T-cell (primary cell): ENCODE results near the gene LMTK3. TPM values are rescaled to one million over a fixed set of nuclear protein-coding genes. Genes with fewer than 3 reads are reported as not detected.

Experiments used
- ATAC-seq, 4 experiments: fragments of 200-7000 bp in 3 of 4; fragments of 150-1000 bp in 1 of 4; cut with Tn5 transposase; replicated peaks in 1 of 4; 1 replicate in 3 of 4; 2 replicates in 1 of 4; pipeline ENCODE4 v1.10.0; 2021; ENCODE audit warnings: moderate library complexity in 3 of 4, mild to moderate bottlenecking in 2 of 4, moderate number of reproducible peaks in 1 of 4
- CTCF ChIA-PET, 2 donors: fragments of 300-600 bp; sonication (Branson Sonifier 250); formaldehyde crosslinking; loops; one replicate each; lab custom pipeline; 2022; ENCODE audit warnings: antibody characterized with exemption in 2 of 2; lab: Charles Lee
- POLR2A ChIA-PET, 2 donors: fragments of 300-600 bp; sonication (Branson Sonifier 250); formaldehyde crosslinking; loops; one replicate each; lab custom pipeline; 2022; ENCODE audit warnings: antibody characterized with exemption in 2 of 2; lab: Charles Lee
- DNase-seq, 35 experiments: peaks; one replicate each; pipeline versions ENCODE4 v3.0.0 to v3.0.0-alpha.2; 2013 to 2023
- H3K27ac ChIP-seq: one replicate; pipeline ENCODE4 v1.5.1; 2013; ENCODE audit warnings: low read length
- H3K27me3 ChIP-seq, 2 experiments: replicated peaks in 1 of 2; 1 replicate in 1 of 2; 2 replicates in 1 of 2; pipeline versions ENCODE4 v1.6.1 to v1.7.0; 2013; ENCODE audit warnings: low read length in 1 of 2, mixed read lengths in 1 of 2; ENCODE audit not compliant: control insufficient read depth in 2 of 2, insufficient read depth in 2 of 2; ENCODE audit errors: extremely low read depth in 1 of 2
- H3K36me3 ChIP-seq, 2 donors: 1 replicate in 1 of 2; 2 replicates in 1 of 2; pipeline versions ENCODE4 v1.6.1 to v1.7.0; 2013; ENCODE audit warnings: low read length in 1 of 2; ENCODE audit not compliant: control insufficient read depth in 2 of 2, insufficient read depth in 1 of 2; ENCODE audit errors: extremely low read depth in 1 of 2
- H3K4me1 ChIP-seq, 2 experiments: 1 replicate in 1 of 2; 2 replicates in 1 of 2; pipeline versions ENCODE4 v1.6.1 to v1.7.0; 2013; ENCODE audit warnings: low read length in 2 of 2, mixed read lengths in 1 of 2; ENCODE audit not compliant: insufficient read depth in 2 of 2, control insufficient read depth in 1 of 2; ENCODE audit errors: extremely low read depth in 1 of 2
- H3K4me3 ChIP-seq, 2 donors: 1 replicate in 1 of 2; 2 replicates in 1 of 2; pipeline versions ENCODE4 v1.5.1 to v1.7.0; 2013; ENCODE audit warnings: mild to moderate bottlenecking in 2 of 2, low read length in 1 of 2, moderate library complexity in 1 of 2; ENCODE audit not compliant: control insufficient read depth in 1 of 2; ENCODE audit errors: extremely low read depth in 1 of 2
- H3K9me3 ChIP-seq: 2 replicates; pipeline ENCODE4 v1.7.0; 2013
- H3K27ac Mint-ChIP-seq, 2 donors: one replicate each; pipeline ENCODE4 v1.8.0; 2020 to 2021; ENCODE audit warnings: mild to moderate bottlenecking in 2 of 2, mixed read lengths in 2 of 2
- H3K27me3 Mint-ChIP-seq, 2 donors: one replicate each; pipeline ENCODE4 v1.8.0; 2021 to 2022; ENCODE audit warnings: mixed read lengths in 2 of 2
- H3K36me3 Mint-ChIP-seq: one replicate; pipeline ENCODE4 v1.8.0; 2021; ENCODE audit warnings: mixed read lengths
- H3K4me1 Mint-ChIP-seq, 3 donors: one replicate each; pipeline ENCODE4 v1.8.0; 2020 to 2022; ENCODE audit warnings: mixed read lengths in 3 of 3, mild to moderate bottlenecking in 1 of 3
- H3K4me3 Mint-ChIP-seq, 3 donors: one replicate each; pipeline ENCODE4 v1.8.0; 2020 to 2022; ENCODE audit warnings: mild to moderate bottlenecking in 3 of 3, mixed read lengths in 3 of 3, moderate library complexity in 3 of 3
- H3K9me3 Mint-ChIP-seq, 3 donors: one replicate each; pipeline ENCODE4 v1.8.0; 2020 to 2022; ENCODE audit warnings: mixed read lengths in 3 of 3
- WGBS: methylation state at CpG from one replicate; pipeline ENCODE4 v1.1.5; 2013; ENCODE audit warnings: missing lambda C conversion rate; ENCODE audit not compliant: insufficient coverage; 5-methylcytosine and 5-hydroxymethylcytosine counted together
- total RNA-seq, 35 experiments: library from RNA in 6 of 35; stranded (reverse) in 6 of 35; fragments of 120-200 nt in 1 of 35; gene quantifications; one replicate each; pipeline versions ENCODE4 v1.2.1 to v1.2.4 and lab custom pipeline; 2013 to 2026

LMTK3 gene
- total RNA-seq, 5 donors from 2014 or later (not counting 1 experiment from before 2014, with no cell fraction given): 17.5 to 28.2 (median 23.5) TPM

GRCh38 chr19:48497728-48498594 is 13.7 kb downstream of the LMTK3 start:
- ATAC-seq (no peak), DNase-seq (no peak)
- WGBS: 61% methylated on average over 43 of the region's 46 CpGs
- H3K4me1 ChIP-seq: peaks cover 8 to 55% of the 10 kb centered on the region in 2 experiments
- H3K27me3 ChIP-seq: peaks cover 3 to 78% of the 10 kb centered on the region in 2 experiments
- H3K9me3 Mint-ChIP-seq: no peaks in the 10 kb centered on the region
- peak overlapping the region in 1 of 3 donors; percentile 63 for H3K4me3 Mint-ChIP-seq
- no peaks in the 10 kb centered on the region for H3K36me3 Mint-ChIP-seq
- ChIA-PET CTCF (no interaction called here), POLR2A (no interaction called here)
- no peak overlapping the region for H3K27ac ChIP-seq
- H3K4me1 Mint-ChIP-seq: peaks cover 11 to 38% (median 32%) of the 10 kb centered on the region in 3 donors
- H3K36me3 ChIP-seq: no peaks in the 10 kb centered on the region
- peak overlapping the region in 1 of 2 donors; percentile 15 for H3K4me3 ChIP-seq
- no peak overlapping the region for H3K27ac Mint-ChIP-seq
- no peaks in the 10 kb centered on the region for H3K9me3 ChIP-seq
- peaks cover 12 to 32% of the 10 kb centered on the region in 2 donors for H3K27me3 Mint-ChIP-seq

DNA sequence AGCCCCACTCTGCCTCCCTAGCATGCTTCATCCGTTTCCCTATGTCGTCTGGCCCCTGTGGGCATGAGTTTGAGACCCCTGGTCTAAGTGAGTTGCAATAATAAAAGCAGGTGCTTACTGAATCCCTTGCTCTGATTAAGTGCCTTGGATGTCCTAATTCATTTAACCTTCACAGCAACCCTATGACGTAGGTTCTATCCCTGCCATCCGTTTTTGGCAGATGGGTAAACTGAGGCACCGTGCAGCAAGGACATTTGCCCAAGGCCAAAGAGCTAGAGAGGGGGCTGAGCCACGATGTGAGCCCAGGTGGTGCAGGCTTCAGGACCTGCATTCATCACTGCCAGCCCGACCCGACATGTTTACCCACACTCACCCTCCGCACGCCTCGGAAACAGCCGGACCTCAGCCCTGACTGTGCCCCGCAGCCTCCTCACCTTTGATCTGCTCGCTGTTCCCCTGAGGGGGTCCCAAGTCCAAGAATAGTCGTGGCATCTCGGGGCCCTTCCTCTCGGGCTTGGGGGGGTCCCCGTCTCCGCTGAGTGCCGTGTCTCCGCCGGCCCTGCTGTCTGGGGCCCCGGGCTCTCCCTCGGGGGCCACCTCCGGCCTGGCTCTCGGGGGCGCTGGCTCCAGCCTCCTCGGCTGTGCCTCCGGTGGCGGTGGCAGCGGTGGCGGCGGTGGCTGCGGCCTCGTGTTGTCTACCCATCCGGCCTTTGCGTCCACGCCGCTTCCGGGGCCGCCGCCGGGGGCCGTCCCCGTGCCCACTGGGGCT is 14.5 kb downstream of the LMTK3 start:
- Mint-ChIP-seq H3K9me3 (no peaks in the 10 kb centered on the region), H3K27ac (no peak overlapping the region), H3K4me3 (peak overlapping the region in 2 of 3 donors; percentile 4 to 33), H3K4me1 (peaks cover 19 to 41% (median 37%) of the 10 kb centered on the region in 3 donors), H3K27me3 (peaks cover 18 to 38% of the 10 kb centered on the region in 2 donors), H3K36me3 (no peaks in the 10 kb centered on the region)
- Histone ChIP-seq H3K9me3 (no peaks in the 10 kb centered on the region), H3K36me3 (no peaks in the 10 kb centered on the region), H3K27me3 (peaks cover 3 to 86% of the 10 kb centered on the region in 2 experiments), H3K27ac (no peak overlapping the region), H3K4me1 (peaks cover 8 to 57% of the 10 kb centered on the region in 2 experiments), H3K4me3 (no peak overlapping the region)
- CTCF ChIA-PET: no interaction called here
- ATAC-seq: no peak
- 50% methylated on average over 39 of the region's 45 CpGs for whole genome bisulfite sequencing
- POLR2A ChIA-PET: no interaction called here
- DNase-seq: no peak

GRCh38 chr19:48495396-48495795 is 16.2 kb downstream of the LMTK3 start:
- CTCF ChIA-PET: no interaction called here
- no peaks in the 10 kb centered on the region for H3K9me3 Mint-ChIP-seq
- no peak for DNase-seq
- H3K4me1 ChIP-seq: peaks cover 2 to 58% of the 10 kb centered on the region in 2 experiments
- 83% methylated on average over 3 of the region's 6 CpGs for WGBS
- H3K36me3 Mint-ChIP-seq: no peaks in the 10 kb centered on the region
- no peaks in the 10 kb centered on the region for H3K36me3 ChIP-seq
- peak overlapping the region in 2 of 3 donors; percentile 7 to 83 for H3K4me3 Mint-ChIP-seq
- peaks cover 3 to 89% of the 10 kb centered on the region in 2 experiments for H3K27me3 ChIP-seq
- no peaks in the 10 kb centered on the region for H3K9me3 ChIP-seq
- ATAC-seq: no peak
- H3K27ac ChIP-seq: no peak overlapping the region
- POLR2A ChIA-PET: interaction anchor here in 1 of 2 donors (0.6 kb wide), 1 partner anchor 10 kb away, joined by 3 read pairs; no protein-coding TSS in a partner anchor
- no peak overlapping the region for H3K4me3 ChIP-seq
- H3K4me1 Mint-ChIP-seq: peaks cover 29 to 45% (median 35%) of the 10 kb centered on the region in 3 donors
- peaks cover 18 to 39% of the 10 kb centered on the region in 2 donors for H3K27me3 Mint-ChIP-seq
- no peak overlapping the region for H3K27ac Mint-ChIP-seq

GRCh38 chr19:48493718-48494401 is 17.8 kb downstream of the LMTK3 start:
- Mint-ChIP-seq H3K4me3 (peak overlapping the region; percentile 68 to 83 (median 74)), H3K27me3 (peaks cover 18 to 37% of the 10 kb centered on the region in 2 donors), H3K27ac (peak overlapping the region in 1 of 2 donors; percentile 59), H3K36me3 (no peaks in the 10 kb centered on the region), H3K9me3 (no peaks in the 10 kb centered on the region), H3K4me1 (peaks cover 30 to 50% (median 32%) of the 10 kb centered on the region in 3 donors)
- no peaks in the 10 kb centered on the region for H3K9me3 ChIP-seq
- DNase-seq: no peak
- H3K4me3 ChIP-seq: peak overlapping the region; percentile 47 to 59
- CTCF ChIA-PET: interaction anchor here (0.6 to 1.1 kb wide), 5 partner anchors 26 to 1056 kb away, joined by 3 to 10 read pairs (median 4); no protein-coding TSS in a partner anchor
- H3K4me1 ChIP-seq: peaks cover 2 to 64% of the 10 kb centered on the region in 2 experiments
- 7% methylated on average over 60 of the region's 70 CpGs for WGBS
- ATAC-seq: peak in 3 of 4 experiments; percentile 14 to 34 (median 24)
- H3K36me3 ChIP-seq: no peaks in the 10 kb centered on the region
- POLR2A ChIA-PET: interaction anchor here (0.5 to 0.6 kb wide), 3 partner anchors 32 to 1034 kb away, joined by 3 to 7 read pairs (median 4); partner anchors contain the start of gene RCN3 (in 1 of the 2)
- H3K27me3 ChIP-seq: peaks cover 3 to 82% of the 10 kb centered on the region in 2 experiments
- H3K27ac ChIP-seq: no peak overlapping the region

DNA sequence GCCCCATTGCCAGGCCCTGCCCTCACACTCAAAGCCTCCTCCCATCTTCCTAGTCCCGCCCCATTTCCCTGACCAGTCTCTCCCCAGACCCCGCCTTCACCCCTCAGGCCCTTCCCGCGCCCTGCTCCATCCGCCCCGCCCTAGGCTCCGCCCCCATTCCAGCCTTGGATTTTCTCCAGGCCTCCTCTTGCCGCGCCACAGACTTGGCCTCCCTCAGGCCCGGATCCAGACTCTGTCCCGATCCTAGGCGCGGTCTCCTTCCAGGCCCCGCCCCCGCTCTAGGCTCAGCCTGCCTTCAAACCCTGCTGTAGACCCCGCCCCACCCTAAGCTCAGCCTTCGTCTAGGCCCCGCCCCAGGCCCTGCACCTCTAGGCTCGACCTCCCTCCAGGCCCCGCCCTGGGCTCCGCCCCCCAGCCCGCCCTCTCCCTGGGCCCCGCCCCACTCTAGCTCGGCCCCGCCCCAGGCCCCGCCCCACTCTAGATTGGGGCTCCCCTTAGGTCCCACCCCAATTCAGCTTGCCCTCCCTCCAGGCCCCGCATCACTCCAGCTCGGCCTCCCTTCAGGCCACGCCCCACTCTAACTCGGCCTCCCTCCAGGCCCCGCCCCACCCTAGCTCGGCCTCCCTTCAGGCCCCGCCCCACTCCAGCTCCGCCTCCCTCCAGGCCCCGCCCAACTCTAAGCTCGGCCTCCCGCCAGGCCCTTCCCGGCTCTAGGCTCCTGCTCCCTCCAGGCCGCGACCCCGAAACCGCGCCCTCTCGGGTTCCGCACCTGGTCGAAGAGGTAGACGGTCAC is 18.5 kb downstream of the LMTK3 start:
- POLR2A ChIA-PET: interaction anchor here (0.5 to 0.6 kb wide), 3 partner anchors 32 to 1034 kb away, joined by 3 to 7 read pairs (median 4); partner anchors contain the start of gene RCN3 (in 1 of the 2)
- WGBS: 10% methylated on average over 37 of the region's 47 CpGs
- Histone ChIP-seq H3K4me3 (peak overlapping the region; percentile 47 to 59), H3K27me3 (peaks cover 3 to 76% of the 10 kb centered on the region in 2 experiments), H3K9me3 (no peaks in the 10 kb centered on the region), H3K36me3 (no peaks in the 10 kb centered on the region), H3K4me1 (peaks cover 2 to 58% of the 10 kb centered on the region in 2 experiments), H3K27ac (no peak overlapping the region)
- H3K27me3 Mint-ChIP-seq: peaks cover 18 to 35% of the 10 kb centered on the region in 2 donors
- CTCF ChIA-PET: interaction anchor here in 1 of 2 donors (0.6 to 1.1 kb wide), 5 partner anchors 25 to 324 kb away, joined by 3 to 10 read pairs (median 3); no protein-coding TSS in a partner anchor
- H3K9me3 Mint-ChIP-seq: no peaks in the 10 kb centered on the region
- DNase-seq (peak; percentile 56 to 93 (median 80)), ATAC-seq (peak; percentile 69 to 78 (median 74))
- peak overlapping the region in 1 of 2 donors; percentile 19 for H3K27ac Mint-ChIP-seq
- no peaks in the 10 kb centered on the region for H3K36me3 Mint-ChIP-seq
- peak overlapping the region; percentile 55 to 63 (median 61) for H3K4me3 Mint-ChIP-seq
- H3K4me1 Mint-ChIP-seq: peaks cover 30 to 49% (median 32%) of the 10 kb centered on the region in 3 donors
